Panc1 (cell line): ENCODE results near the gene COTL1. TPM values are rescaled to one million over a fixed set of nuclear protein-coding genes. Genes with fewer than 3 reads are reported as not detected.

Experiments used
- ATAC-seq: fragments of 200-7000 bp; cut with Tn5 transposase; 2 replicates; pipeline ENCODE4 v1.9.1; 2020; ENCODE audit warnings: mild to moderate bottlenecking, moderate library complexity
- BruUV-seq: library from RNA; stranded (reverse); fragments of 400-500 nt; replicated peaks from 2 replicates; lab custom pipeline; 2021; lab: Mats Ljungman, UMichigan
- CTCF ChIA-PET: fragments of 300-600 bp; sonication (Branson Sonifier 250); formaldehyde crosslinking; loops from one replicate; lab custom pipeline; 2022; ENCODE audit warnings: antibody characterized with exemption; lab: Charles Lee
- POLR2A ChIA-PET: fragments of 300-600 bp; sonication (Branson Sonifier 250); formaldehyde crosslinking; loops from one replicate; lab custom pipeline; 2022; ENCODE audit warnings: antibody characterized with exemption; lab: Charles Lee
- DNase-seq: peaks from one replicate; pipeline ENCODE4 v3.0.0-alpha.2; 2010; ENCODE audit warnings: low read depth, low spot score
- H3K27ac ChIP-seq: 2 replicates; pipeline ENCODE4 v1.5.1; 2011; ENCODE audit warnings: mild to moderate bottlenecking, low read length, inconsistent platforms
- H3K27me3 ChIP-seq: fragments of 200-500 bp; sonication (Bioruptor generic); 2 replicates; pipeline ENCODE4 v1.6.0; 2014; ENCODE audit warnings: low read length, inconsistent platforms; ENCODE audit not compliant: control insufficient read depth, insufficient read depth
- H3K36me3 ChIP-seq: fragments of 200-500 bp; sonication (Bioruptor generic); 2 replicates; pipeline ENCODE4 v1.5.1; 2014; ENCODE audit warnings: inconsistent platforms, mild to moderate bottlenecking, low read length, moderate library complexity; ENCODE audit not compliant: control insufficient read depth, insufficient read depth
- H3K4me1 ChIP-seq: 2 replicates; pipeline ENCODE4 v1.5.1; 2011; ENCODE audit warnings: inconsistent platforms, mild to moderate bottlenecking, low read length, moderate library complexity; ENCODE audit not compliant: control insufficient read depth, insufficient read depth
- H3K4me3 ChIP-seq, 2 experiments: 2 replicates each; pipeline ENCODE4 v1.5.1; 2011 to 2012; ENCODE audit warnings: low read depth in 2 of 2, low read length in 2 of 2, mild to moderate bottlenecking in 2 of 2, inconsistent platforms in 1 of 2, moderate library complexity in 1 of 2
- H3K9me3 ChIP-seq: fragments of 200-500 bp; sonication (Bioruptor generic); 2 replicates; pipeline ENCODE4 v1.5.1; 2014; ENCODE audit warnings: low read depth, mild to moderate bottlenecking, inconsistent platforms, low read length, moderate library complexity; ENCODE audit not compliant: control insufficient read depth, insufficient read depth
- POLR2AphosphoS5 ChIP-seq: IDR thresholded peaks from 2 replicates; pipeline ENCODE4 v1.6.1; 2012; ENCODE audit warnings: mild to moderate bottlenecking, low read depth, low read length, moderate library complexity
- SIN3A ChIP-seq: IDR thresholded peaks from 2 replicates; pipeline ENCODE4 v1.6.1; 2012; ENCODE audit warnings: low read depth, mild to moderate bottlenecking, low read length, moderate library complexity, borderline replicate concordance; ENCODE audit not compliant: insufficient read depth
- TCF7L2 ChIP-seq: IDR thresholded peaks from 2 replicates; pipeline ENCODE4 v1.6.1; 2011; ENCODE audit warnings: mild to moderate bottlenecking, low read depth, low read length, inconsistent platforms
- in situ Hi-C: cut with HindIII; loops from 2 replicates; pipeline ENCODE4 v1.10.0; 2016; ENCODE audit warnings: low sequenced_read_pairs, low pct_unique_long_range_greater_than_20kb
- intact Hi-C: fragments of 100-400 bp; cut with micrococcal nuclease; formaldehyde crosslinking; loops from one replicate; pipeline ENCODE4 v1.10.0; 2022; ENCODE audit not compliant: unreplicated experiment
- total RNA-seq: library from RNA; stranded (reverse); gene quantifications from one replicate; pipeline ENCODE4 v1.2.1, GENCODE V29; 2021; ENCODE audit not compliant: unreplicated experiment
- TF ChIP-seq, protein P1 (sequence below), 2 experiments: IDR thresholded peaks; 2 replicates each; pipeline ENCODE4 v1.6.1; 2011 to 2012; ENCODE audit warnings: low read depth in 2 of 2, control low read depth in 1 of 2, low read length in 1 of 2, mild to moderate bottlenecking in 1 of 2, moderate library complexity in 1 of 2; ENCODE audit not compliant: insufficient read depth in 1 of 2
- TF ChIP-seq, protein P2 (sequence below): fragments of 450-650 bp; IDR thresholded peaks from 2 replicates; pipeline ENCODE4 v1.5.1; 2017; ENCODE audit warnings: mild to moderate bottlenecking

Gene COTL1
- total RNA-seq, 1 experiment from 2014 or later, result 302 TPM

GRCh38 chr16:84643674-84644073 is 25.8 kb upstream of the COTL1 start:
- no TSS peak for BruUV-seq
- Histone ChIP-seq H3K4me1 (peaks cover 6% of the 10 kb centered on the region; the same call in 1 of the 2 replicates), H3K27ac (no peak overlapping the region), H3K9me3 (no peaks in the 10 kb centered on the region), H3K36me3 (no peaks in the 10 kb centered on the region; the same call in 1 of the 2 replicates), H3K4me3 (no peak overlapping the region), H3K27me3 (no peaks in the 10 kb centered on the region)
- CTCF ChIA-PET, result no interaction called here
- TF ChIP-seq, protein P1, sequence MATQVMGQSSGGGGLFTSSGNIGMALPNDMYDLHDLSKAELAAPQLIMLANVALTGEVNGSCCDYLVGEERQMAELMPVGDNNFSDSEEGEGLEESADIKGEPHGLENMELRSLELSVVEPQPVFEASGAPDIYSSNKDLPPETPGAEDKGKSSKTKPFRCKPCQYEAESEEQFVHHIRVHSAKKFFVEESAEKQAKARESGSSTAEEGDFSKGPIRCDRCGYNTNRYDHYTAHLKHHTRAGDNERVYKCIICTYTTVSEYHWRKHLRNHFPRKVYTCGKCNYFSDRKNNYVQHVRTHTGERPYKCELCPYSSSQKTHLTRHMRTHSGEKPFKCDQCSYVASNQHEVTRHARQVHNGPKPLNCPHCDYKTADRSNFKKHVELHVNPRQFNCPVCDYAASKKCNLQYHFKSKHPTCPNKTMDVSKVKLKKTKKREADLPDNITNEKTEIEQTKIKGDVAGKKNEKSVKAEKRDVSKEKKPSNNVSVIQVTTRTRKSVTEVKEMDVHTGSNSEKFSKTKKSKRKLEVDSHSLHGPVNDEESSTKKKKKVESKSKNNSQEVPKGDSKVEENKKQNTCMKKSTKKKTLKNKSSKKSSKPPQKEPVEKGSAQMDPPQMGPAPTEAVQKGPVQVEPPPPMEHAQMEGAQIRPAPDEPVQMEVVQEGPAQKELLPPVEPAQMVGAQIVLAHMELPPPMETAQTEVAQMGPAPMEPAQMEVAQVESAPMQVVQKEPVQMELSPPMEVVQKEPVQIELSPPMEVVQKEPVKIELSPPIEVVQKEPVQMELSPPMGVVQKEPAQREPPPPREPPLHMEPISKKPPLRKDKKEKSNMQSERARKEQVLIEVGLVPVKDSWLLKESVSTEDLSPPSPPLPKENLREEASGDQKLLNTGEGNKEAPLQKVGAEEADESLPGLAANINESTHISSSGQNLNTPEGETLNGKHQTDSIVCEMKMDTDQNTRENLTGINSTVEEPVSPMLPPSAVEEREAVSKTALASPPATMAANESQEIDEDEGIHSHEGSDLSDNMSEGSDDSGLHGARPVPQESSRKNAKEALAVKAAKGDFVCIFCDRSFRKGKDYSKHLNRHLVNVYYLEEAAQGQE (IDR thresholded peaks at IDR 0.05; ENCODE audit: insufficient read depth in 1 of 2, low read depth in 2 of 2, low read length in 1 of 2), result no peak
- no peak for TF ChIP-seq POLR2AphosphoS5
- DNase-seq (no peak), ATAC-seq (no peak)
- intact Hi-C loops (no loop called here), in situ Hi-C loops (no loop called here)
- POLR2A ChIA-PET, result interaction anchor here (0.6 kb wide), 1 partner anchor 36 kb away, joined by 4 read pairs; no protein-coding TSS in a partner anchor

DNA sequence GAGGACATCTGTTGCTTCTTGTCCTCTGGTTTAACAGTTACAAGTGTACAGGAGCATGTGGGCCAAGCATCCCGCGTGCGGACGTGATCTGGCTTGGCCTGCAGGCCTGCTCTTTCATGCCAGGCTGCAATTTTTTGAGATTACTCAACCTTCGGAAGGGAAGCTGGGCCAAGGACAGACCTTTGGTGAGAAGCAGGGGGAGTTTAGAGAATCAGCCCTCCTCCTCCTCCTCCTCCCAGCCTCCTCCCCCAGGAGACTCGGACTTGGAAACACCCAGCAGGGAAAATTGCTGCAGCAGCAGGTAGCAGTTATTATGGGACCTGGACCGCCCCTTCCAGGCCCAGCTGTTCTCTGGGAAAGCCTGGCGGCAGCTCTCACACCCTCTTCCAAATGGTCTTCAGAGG is 25.3 kb upstream of the COTL1 start:
- no TSS peak for BruUV-seq
- H3K27me3 ChIP-seq, result no peaks in the 10 kb centered on the region
- TF ChIP-seq TCF7L2 (no peak), POLR2AphosphoS5 (no peak), SIN3A (no peak)
- TF ChIP-seq, protein P1 (IDR thresholded peaks at IDR 0.05; ENCODE audit: insufficient read depth in 1 of 2, low read depth in 2 of 2, low read length in 1 of 2), result no peak
- TF ChIP-seq, protein P2, sequence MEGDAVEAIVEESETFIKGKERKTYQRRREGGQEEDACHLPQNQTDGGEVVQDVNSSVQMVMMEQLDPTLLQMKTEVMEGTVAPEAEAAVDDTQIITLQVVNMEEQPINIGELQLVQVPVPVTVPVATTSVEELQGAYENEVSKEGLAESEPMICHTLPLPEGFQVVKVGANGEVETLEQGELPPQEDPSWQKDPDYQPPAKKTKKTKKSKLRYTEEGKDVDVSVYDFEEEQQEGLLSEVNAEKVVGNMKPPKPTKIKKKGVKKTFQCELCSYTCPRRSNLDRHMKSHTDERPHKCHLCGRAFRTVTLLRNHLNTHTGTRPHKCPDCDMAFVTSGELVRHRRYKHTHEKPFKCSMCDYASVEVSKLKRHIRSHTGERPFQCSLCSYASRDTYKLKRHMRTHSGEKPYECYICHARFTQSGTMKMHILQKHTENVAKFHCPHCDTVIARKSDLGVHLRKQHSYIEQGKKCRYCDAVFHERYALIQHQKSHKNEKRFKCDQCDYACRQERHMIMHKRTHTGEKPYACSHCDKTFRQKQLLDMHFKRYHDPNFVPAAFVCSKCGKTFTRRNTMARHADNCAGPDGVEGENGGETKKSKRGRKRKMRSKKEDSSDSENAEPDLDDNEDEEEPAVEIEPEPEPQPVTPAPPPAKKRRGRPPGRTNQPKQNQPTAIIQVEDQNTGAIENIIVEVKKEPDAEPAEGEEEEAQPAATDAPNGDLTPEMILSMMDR, result no peak
- DNase-seq, result no peak
- no peak overlapping the region for H3K27ac ChIP-seq
- in situ Hi-C loops (no loop called here), intact Hi-C loops (no loop called here)
- H3K4me1 ChIP-seq, result peaks cover 6% of the 10 kb centered on the region; the same call in 1 of the 2 replicates
- CTCF ChIA-PET, result no interaction called here
- H3K36me3 ChIP-seq, result no peaks in the 10 kb centered on the region
- H3K9me3 ChIP-seq, result no peaks in the 10 kb centered on the region
- H3K4me3 ChIP-seq, result no peak overlapping the region
- POLR2A ChIA-PET, result no interaction called here
- ATAC-seq, result no peak
